GM13976 (cell line): ENCODE results near the gene CAPN5.

Experiments
- DNase-seq: peaks from one replicate; pipeline ENCODE4 v3.0.0; 2012; ENCODE audit warnings: low spot score
- CTCF ChIP-seq: IDR thresholded peaks from 2 replicates; pipeline ENCODE4 v1.5.1; 2012; ENCODE audit warnings: borderline replicate concordance, mild to moderate bottlenecking; ENCODE audit not compliant: insufficient read depth; ENCODE audit errors: extremely low read depth, missing control alignments, control extremely low read depth
- in situ Hi-C: fragments of 300-500 bp; cut with MboI; formaldehyde crosslinking; loops from one replicate; pipeline ENCODE4 v1.12.0; 2022; ENCODE audit warnings: low sequenced_read_pairs, mixed read lengths, inconsistent platforms; ENCODE audit not compliant: unreplicated experiment

CAPN5 gene

GRCh38 chr11:77080643-77081210 is 14.0 kb downstream of the CAPN5 start:
- TF ChIP-seq CTCF: no peak
- in situ Hi-C loops: no loop called here
- DNase-seq: no peak

GRCh38 chr11:77081381-77081851 is 14.6 kb downstream of the CAPN5 start:
- TF ChIP-seq CTCF: no peak
- no peak for DNase-seq
- in situ Hi-C loops: no loop called here

DNA sequence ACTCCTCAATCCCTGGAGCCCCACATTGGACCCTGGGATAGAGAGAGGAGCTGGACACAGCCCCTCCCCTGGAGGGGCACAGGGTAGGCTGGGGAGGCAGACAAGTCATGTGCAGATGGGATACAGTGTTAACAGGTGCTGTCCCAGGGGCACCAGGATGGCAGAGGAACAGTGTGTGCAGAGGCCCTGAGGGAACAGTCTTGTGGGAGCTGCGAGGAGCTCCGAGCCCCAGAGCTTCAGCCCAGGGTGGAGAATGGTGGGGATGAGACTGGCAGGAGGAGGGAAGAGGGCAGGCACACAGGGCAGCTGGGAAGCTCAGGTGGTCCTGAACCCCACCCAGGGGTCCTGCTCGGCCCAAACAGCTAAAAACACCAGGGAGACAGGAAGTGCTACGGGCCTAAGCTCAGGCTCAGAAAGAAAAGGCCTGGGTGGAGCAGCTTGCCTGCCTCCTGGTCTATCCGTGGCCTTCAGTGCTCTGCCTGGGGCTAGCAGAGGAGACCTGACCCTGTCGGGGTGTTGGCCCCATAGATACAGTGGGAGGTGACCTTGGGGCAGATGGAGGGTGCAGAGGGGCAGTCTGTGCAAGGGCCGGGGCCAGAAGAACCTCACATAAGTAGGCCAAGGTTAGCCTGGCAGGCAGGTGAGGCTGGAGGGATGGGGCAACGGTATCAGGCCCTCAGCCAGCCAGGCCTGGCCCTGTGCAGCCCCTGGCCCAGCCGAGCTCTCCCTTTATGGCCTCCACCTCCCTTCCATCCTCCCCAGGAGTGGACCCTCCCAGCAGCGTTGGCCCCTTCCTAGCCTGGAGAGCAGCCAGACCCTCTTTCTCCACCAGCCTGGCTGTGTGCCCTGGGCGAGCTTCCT is 15.4 kb downstream of the CAPN5 start:
- DNase-seq: no peak
- in situ Hi-C loops: no loop called here
- no peak for TF ChIP-seq CTCF

- in situ Hi-C loops: no loop called here
- no peak for DNase-seq
- no peak for TF ChIP-seq CTCF
Measured at GRCh38 chr11:77082838-77083565, 16.2 kb downstream of the CAPN5 start.

DNA sequence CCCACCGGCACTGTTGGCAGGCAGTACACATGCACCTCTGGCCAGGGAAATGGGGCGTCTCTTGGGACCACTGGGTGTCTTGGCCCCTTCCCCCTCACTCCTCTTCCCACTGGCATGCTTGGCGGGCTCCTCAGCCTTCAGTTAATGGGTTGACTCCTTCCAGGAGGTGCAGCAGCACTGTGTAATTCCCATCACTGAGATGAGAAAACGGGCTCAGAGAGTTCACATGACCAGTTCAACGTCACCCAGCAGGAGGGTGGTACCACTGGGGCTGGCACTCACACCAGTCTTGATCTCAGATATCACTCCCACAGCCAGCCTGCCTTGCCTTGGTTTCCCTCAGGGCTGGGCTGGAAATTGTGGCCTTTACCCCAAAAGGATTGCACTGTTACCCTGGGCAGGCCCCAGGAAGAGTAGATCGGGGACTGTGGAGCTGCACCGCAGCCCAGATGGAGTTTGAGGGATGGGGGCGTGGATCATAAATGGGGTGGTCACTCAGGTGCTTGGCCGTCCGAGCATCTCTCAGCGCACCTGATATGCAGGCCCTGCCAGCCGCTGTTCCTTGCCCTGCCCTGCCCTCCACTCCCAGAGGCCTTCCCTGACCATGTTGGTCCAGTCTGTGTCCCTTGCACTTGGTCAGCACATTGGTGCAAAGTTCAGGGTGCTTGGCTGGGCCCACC is 16.9 kb downstream of the CAPN5 start:
- DNase-seq: no peak
- TF ChIP-seq CTCF: no peak
- in situ Hi-C loops: no loop called here

DNA sequence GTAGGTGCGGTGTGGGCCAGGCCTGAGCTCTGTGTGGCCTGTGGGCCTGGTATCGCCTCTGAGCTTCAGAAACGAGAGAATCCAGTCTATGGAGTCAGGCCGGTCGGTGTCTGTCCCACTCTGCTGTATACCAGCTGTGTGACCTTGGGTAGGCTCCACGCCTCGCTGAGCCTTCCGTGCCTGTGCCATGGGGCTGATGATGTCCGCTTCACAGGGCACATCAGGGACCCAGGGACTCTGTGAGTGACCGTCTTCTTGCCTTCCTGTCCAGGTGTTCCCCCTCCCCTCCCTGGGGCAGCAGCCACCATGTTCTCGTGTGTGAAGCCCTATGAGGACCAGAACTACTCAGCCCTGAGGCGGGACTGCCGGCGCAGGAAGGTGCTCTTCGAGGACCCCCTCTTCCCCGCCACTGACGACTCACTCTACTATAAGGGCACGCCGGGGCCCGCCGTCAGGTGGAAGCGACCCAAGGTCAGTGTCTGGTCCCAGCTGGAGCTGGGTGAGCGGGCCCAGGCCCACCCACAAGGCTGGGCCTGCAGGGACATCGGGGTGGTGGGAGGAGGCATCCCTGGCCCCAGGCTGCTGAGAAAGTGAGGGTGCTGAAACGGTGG is 17.9 kb downstream of the CAPN5 start:
- DNase-seq: no peak
- TF ChIP-seq CTCF: no peak
- in situ Hi-C loops: no loop called here
